ENCODE measurements around the gene S1PR4. TPM values are rescaled to one million over a fixed set of nuclear protein-coding genes. Genes with fewer than 3 reads are reported as not detected.

The S1PR4 gene
- total and polyA plus RNA-seq, 9 of the 15 experiments (the other 6 are each of a cell fraction or from before 2014, with no cell fraction given): 0.27 TPM; not detected in 8

GRCh38 chr19:3210347-3211017 lies 31.9 kb downstream of the S1PR4 start (continued):
- peak; percentile 99 for TF ChIP-seq SMARCA5 (IDR thresholded peaks at IDR 0.05)
- TF ChIP-seq RCOR1 (IDR thresholded peaks at IDR 0.05; ENCODE audit: borderline replicate concordance in 1 of 2, low read depth in 2 of 2, low read length in 2 of 2): peak in 1 of 2 experiments; percentile 90; a peak in 2 of 4 replicates
- peak; percentile 59; the same call in 1 of the 2 replicates for TF ChIP-seq ILF3 (IDR thresholded peaks at IDR 0.05; ENCODE audit: borderline replicate concordance)
- TF ChIP-seq POLR2G (IDR thresholded peaks at IDR 0.05; ENCODE audit: low read depth, low read length): peak; percentile 72
- TF ChIP-seq HMG20B (CRISPR knock-in tag; IDR thresholded peaks at IDR 0.05): no peak
- 0 out of 2 replicates have a peak, but pooled peaks have one; percentile 45 for TF ChIP-seq E2F5 (CRISPR knock-in tag; IDR thresholded peaks at IDR 0.05)
- TF ChIP-seq DDX20 (tag; IDR thresholded peaks at IDR 0.05; ENCODE audit: low read depth): no peak
- TF ChIP-seq MCM2 (IDR thresholded peaks at IDR 0.05; ENCODE audit: low read depth): no peak
- no peak for TF ChIP-seq ZNF217 (CRISPR knock-in tag; IDR thresholded peaks at IDR 0.05)
- TF ChIP-seq BCOR (IDR thresholded peaks at IDR 0.05): peak; percentile 98
- peak; percentile 83; the same call in 1 of the 2 replicates for TF ChIP-seq CBX1 (IDR thresholded peaks at IDR 0.05; ENCODE audit: low read depth)
- TF ChIP-seq DACH1 (IDR thresholded peaks at IDR 0.05; ENCODE audit: partially characterized antibody): peak; percentile 34
- no peak for TF ChIP-seq KLF16 (IDR thresholded peaks at IDR 0.05)
- TF ChIP-seq ZFP36 (IDR thresholded peaks at IDR 0.05; ENCODE audit: low read depth, low read length, partially characterized antibody): peak; percentile 95
- TF ChIP-seq REST (IDR thresholded peaks at IDR 0.05; ENCODE audit: borderline replicate concordance): peak; percentile 18; the same call in 1 of the 2 replicates
- TF ChIP-seq REST (CRISPR knock-in tag; IDR thresholded peaks at IDR 0.05; ENCODE audit: low read depth): no peak
- no peak for TF ChIP-seq SMARCB1 (IDR thresholded peaks at IDR 0.05; ENCODE audit: insufficient read length, low read depth)
- no peak for TF ChIP-seq MCM7 (IDR thresholded peaks at IDR 0.05)
- peak; percentile 83 for TF ChIP-seq SUPT5H (IDR thresholded peaks at IDR 0.05)
- TF ChIP-seq EGR1 (conservative IDR thresholded peaks at IDR 0.05): no peak

Measured in K562 (cell line).